Adrenal gland (tissue), 5 donors: Measurements from ENCODE around the gene MARCHF9.

Experiments
- CTCF ChIP-seq, 6 experiments: fragments of 450-650 bp in 4 of 6; fragments of 200-600 bp in 2 of 6; sonication (generic) in 1 of 6; IDR thresholded peaks; 1 replicate in 5 of 6; 2 replicates in 1 of 6; pipeline versions ENCODE4 v1.5.1 to v1.8.0; 2016 to 2021; ENCODE audit warnings: antibody characterized with exemption in 6 of 6, mild to moderate bottlenecking in 2 of 6, moderate library complexity in 1 of 6
- POLR2A ChIP-seq, 2 donors: fragments of 450-650 bp; IDR thresholded peaks; one replicate each; pipeline ENCODE4 v1.6.1; 2017; ENCODE audit warnings: antibody characterized with exemption in 2 of 2, mild to moderate bottlenecking in 2 of 2, moderate library complexity in 1 of 2
- donor health status: DM: no; HTN: no; CAD: no.

GRCh38 chr12:57776247-57776587 lies 21.3 kb downstream of the MARCHF9 start:
- TF ChIP-seq CTCF (IDR thresholded peaks at IDR 0.05) = no peak
- TF ChIP-seq POLR2A (IDR thresholded peaks at IDR 0.05) = no peak
